Testis (tissue), 2 donors: ENCODE data around the gene INCENP.

Source experiments
- CTCF ChIP-seq, 3 experiments: fragments of 450-650 bp in 2 of 3; fragments of 200-600 bp in 1 of 3; sonication (generic) in 1 of 3; IDR thresholded peaks; one replicate each; pipeline ENCODE4 v1.5.1; 2016 to 2019; ENCODE audit warnings: antibody characterized with exemption in 3 of 3, mild to moderate bottlenecking in 2 of 3, moderate library complexity in 1 of 3
- POLR2A ChIP-seq: fragments of 450-650 bp; IDR thresholded peaks from one replicate; pipeline ENCODE4 v1.6.1; 2017; ENCODE audit warnings: antibody characterized with exemption, mild to moderate bottlenecking, moderate library complexity

- no peak for TF ChIP-seq CTCF (IDR thresholded peaks at IDR 0.05)
- no peak for TF ChIP-seq POLR2A
Measured at GRCh38 chr11:62149986-62150886, 26.4 kb downstream of the INCENP start.
